HS-5 (cell line): Measurements from ENCODE around the gene B3GALT6.

Experiments
- DNase-seq: peaks from one replicate; pipeline ENCODE4 v3.0.0-alpha.2; 2012; ENCODE audit warnings: low read depth

The B3GALT6 gene

DNA sequence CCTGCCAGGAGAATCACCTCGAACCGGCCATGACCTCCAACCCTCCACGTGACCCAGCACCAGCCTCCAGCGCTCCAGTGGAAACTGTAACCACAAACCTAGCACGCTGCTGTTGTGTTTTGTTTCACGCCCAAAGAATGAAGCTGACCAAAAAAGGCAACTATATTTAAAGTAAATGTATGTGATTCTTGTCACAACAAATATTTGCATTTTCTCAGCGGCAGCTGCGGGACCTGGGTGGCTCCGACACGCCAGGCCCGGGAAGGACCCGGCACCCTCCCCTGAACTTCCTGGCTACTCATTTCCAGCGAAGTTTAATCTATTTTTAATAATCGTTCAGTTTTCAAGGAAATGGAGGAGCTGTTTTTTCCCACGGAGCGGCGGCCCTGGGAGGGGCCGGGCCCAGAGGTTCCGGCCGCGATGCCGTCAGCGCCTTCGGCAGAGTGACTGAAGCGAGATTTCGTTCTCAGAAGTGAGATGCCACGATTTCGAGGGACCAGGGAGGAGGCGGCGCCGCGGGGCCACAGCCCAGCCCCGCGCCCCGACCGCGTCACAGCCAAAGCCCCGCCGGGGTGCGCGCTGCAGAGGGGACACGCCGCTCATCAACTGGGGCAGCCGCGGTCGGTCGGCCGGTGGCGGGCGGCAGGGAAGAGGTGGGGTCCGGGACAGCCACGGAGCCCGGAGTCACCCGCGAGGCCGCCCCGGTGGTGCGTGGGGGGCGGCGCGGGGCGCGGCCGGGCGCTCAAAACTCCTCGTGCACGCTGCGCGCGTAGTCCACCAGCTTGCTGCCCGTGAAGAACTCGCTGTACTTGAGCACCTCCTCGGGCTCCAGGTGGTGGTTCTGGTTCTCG lies 15.0 kb upstream of the B3GALT6 start:
- DNase-seq, result no peak

DNA sequence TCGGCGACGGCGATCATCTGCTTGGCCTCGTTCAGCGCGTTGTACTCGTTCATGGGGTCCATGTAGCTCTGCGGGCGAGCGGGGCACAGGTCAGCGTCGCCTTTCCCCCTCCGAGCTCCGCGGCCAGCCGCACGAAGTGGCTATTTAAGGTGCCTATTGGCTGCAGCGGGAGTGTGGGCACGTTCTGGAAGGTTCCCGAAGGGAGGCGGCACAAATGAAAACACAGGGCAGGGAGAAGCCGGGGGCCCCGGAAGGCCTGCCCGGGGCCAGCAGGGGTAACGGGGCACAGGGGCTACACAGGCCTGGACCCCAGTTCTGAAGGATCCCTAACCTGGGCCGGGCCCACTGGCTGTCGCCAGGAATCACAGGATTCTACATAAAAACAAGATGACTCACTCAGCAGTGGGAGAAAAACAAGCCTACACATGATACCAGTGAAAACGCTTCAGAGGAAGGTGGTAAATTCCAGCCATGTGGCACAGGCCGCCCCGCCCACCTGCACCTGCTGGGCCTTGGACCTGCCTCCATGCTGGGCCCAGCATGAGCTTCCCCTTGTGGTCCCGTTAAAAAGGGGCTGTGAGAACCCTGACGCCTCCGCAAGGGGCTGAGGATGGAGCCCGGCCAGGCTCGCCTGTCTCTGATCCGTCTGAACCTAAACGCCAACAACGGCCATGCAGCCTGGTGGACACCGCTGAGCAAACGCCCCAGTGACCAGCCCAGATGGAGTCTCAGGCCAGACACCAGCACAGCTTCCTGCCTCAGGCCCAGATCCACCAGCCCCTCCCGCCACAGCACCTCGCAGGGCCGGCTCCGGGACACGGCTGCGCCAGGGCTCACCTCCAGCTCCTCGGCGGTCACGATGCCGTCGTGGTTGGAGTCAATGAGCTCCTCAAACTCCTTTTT lies 14.2 kb upstream of the B3GALT6 start:
- DNase-seq, result no peak

DNA sequence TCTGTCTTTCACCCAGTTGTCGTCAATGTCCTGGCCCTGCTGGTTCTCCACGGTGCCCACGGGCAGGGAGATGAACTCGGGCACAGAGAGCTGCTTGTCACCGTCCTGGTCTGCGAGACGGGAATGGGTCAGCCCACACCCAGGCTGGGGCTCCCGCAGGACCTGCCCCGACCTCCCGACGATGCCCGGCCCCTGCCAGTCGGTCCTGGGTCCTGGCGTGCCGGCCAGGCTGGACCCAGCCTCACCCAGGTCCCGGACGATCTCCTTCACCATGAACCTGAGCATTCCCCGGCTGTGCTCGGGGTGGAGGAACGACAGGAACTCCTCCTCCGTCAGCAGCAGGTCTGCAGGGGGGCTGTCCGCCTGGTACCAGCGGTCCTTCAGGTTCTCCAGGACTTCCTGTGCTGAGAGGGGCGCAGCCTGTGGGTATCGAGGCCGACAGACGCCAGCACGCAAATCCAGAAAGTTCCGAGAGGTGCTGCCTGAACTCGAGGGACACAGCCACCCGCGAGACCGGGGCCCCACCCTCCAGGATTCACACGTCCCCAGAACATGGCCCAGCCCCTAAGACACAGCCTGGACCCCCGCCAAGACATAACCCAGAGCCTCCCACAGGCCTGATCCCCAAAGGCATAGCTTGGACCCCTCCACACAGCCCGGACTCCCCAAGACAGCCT lies 13.4 kb upstream of the B3GALT6 start:
- DNase-seq, result no peak

DNA sequence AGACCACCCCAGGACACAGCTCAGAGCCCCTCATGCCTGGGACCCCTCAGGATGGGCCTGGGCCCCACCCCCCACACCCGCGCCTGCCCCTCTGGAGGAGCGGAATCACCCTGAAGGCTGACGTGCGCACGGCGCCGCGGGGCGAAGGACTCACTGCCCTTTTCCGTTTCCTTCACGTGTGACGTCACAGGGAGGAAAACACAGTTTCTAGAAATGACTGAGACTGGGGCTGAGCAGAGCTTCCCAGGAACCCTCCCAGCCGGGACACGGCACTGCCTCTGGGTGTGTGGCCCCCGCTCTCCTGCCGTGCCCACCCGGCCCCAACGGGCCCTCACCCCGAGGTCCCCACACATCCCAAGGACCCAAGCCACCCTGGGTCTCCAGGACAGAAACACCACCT lies 12.7 kb upstream of the B3GALT6 start:
- DNase-seq, result no peak

DNA sequence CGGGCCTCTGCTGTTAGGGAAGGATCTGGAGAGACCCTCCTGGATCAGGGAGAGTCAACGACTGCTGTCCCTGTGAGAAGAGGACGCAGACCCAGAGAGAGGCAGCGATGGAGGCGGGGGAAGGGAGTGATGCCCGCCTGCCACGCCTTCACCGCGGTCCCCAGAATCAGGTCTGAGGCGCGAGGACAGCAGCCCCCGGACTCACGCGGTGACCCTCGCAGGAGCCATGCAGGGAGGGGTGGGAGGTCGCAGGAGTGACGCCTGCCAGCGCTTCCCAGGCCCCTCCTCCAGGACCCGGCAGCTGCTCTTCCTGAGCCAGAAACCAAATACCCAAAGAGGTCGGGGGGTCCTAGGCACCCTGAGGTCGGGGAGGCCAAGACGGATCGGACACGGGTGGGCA lies 11.8 kb upstream of the B3GALT6 start:
- no peak for DNase-seq

DNA sequence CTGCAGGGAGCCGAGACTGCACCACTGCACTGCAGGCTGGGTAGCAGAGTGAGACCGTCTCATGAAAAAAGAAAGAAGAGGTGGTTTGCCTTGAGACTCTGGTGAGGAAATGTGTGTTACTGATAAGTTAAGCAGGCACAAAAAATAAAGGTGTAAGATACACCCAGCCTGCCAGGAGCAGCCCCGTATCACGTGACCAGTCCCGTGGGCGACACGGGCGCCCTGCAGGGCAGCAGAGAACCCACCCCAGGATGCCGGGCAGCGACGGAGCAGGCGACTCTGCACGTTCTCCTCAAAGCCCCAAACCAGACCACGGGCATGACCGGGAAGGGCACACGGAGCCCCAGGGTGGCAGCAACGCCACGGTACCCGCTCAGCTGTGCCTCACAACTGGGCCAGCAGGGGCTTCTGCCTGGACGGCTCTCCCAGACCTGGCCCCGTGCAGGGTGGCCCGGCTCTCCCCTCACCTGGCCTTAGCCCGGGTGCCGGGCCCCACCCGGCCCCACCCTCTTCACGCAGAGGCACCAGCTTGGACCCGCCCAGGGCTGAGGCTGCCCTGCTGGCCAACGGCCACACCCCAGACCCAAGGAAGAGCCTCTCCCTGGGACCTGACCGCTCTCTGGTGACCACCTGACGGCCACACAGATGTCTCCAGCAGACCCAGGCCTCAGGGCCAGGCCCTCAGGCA lies 10.0 kb upstream of the B3GALT6 start:
- no peak for DNase-seq

DNA sequence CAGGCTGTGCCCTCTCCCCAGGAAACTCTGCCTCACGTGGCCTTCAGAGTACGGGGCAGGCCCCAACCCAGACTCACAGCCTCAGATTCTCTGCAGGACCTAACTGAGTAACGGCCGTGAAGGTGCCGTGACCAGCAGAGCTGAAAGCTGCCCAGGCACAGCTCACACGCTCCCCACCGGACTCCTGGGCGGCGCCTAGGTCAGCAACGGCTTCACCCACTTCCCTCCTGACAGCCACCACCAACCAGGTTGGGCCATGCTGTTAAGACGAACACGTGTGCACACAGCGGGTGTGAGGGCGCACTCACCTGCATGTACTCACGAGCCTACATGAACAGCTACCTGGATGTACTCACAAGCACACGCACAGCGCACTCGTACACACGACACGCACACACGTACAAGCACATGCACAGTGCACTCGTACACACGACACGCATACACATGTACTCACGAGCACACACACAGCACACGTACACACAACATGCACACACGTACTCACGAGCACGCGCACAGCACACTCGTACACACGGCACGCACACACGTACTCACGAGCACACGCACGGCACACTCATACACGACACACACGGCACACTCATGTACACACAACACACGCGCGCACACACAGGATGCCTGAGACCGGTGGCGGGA lies 9.3 kb upstream of the B3GALT6 start:
- no peak for DNase-seq

DNA sequence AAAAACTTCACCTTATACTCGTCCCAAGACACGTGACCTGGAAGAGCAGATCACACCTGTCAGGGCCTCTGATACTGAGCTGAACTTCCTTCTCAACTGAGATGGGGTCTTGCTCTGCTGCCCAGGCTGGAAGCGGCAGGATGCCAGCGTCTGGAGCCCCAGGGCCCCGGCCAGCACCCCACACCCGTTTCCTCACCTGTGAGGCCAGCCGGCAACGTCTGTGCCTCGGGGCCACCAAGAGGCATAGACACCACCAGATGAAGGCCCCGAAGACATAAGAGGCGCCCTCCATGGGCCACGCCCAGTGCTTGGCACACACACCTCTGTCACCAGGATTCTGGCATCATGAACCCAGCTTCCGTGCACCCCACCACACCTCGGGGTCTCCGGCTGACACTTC lies 8.7 kb upstream of the B3GALT6 start:
- no peak for DNase-seq

DNA sequence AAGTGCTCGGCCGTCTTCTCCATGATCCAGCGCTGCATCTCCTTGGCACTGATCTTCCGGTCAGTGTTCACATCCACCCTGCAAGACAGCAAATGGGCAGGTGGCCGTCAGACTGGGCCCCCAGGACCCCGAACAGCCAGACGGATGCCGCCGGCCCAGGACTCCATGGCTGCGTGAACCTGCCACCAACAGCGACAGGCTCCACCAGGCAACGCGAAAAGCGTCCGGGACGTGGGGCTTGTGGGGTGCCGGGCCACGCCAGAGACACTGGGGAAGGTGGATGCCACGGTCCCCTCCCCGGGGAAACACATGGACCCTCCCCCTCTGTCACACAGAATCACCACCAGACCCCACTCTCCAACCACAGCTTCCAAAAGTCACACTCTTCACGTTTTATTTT lies 8.1 kb upstream of the B3GALT6 start:
- no peak for DNase-seq

DNA sequence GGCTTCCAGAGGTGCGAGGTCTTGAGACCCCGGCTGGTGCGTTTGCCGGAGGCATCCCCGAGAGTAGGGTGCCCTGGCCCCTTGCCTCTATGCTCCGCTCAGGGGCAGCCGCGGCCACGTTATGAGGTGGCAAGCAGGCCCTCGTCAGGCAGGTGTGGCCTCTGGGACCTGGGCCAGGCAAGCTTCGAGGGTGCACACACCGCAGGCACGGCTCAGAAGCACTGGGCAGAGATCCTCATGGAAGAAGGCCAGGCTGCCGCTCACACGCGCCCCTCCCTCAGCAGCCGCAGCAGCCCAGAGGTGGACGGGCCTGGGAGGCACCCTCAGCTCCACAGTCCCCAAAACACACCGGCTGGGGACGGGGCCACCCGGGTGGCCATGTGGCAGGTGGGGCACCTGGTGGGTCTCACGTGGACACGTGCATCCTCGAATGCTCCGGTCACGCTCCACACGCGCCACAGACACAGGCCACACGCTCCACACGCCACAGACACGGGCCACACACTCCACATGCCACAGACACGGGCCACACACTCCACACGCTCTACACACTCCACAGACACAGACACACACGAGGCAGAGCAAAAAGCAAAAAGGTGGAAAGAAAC lies 6.7 kb upstream of the B3GALT6 start:
- no peak for DNase-seq

DNA sequence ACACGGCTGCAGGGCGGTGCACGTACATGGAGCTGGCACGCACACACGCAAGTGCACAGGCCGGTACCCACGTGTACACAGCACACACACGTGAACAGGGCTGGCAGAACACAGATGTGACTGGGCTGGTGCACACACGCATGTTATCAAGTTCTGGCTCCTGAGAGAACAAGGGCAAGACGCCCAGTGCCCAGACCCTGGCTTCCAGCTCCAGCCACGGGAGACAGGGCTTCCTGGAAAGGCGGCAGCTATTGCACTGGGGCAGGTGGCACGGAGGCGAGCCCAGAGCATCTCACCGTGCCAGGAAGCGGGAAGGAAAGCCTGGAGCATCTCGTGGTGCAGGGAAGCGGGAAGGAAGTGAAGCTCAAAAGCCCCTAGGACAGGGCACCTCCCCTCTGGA lies 6.1 kb upstream of the B3GALT6 start:
- no peak for DNase-seq

DNA sequence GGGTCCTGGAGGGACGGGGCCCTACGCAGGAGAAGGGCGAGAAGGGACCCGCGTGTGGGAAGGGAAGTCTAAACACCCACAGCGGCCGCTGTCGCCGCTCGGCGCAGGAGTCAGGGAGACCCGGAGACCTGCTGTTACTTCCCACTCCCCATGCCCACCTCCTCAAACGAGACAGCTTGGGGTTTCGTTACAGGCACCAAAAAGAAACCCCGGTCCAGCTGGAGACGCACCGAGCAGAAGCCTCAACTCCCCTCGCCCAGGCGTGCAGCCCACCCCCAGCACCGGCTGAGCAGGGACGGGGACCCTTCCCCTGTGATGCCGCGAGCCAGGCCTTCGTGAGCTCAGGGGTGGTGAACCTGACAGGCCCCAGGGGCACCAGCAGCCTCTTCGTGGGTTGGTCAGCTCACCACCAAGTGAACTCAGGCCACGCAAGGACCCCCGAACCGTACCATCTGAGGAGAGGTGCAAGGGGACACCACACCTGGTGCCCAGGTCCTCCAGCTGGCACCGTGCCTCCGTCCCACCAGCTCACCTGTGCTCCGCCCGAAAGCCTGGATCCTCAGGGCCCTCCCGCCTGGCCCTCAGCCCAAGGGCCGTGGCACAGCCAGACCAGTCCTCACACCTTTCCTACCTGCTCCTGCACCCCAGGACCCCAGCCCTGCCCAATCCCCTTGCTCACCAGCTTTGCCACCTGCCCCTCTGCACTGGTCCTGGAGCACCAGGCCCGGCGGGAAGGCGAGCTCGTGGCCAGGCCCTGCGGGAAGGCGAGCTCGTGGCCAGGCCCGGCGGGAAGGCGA lies 5.3 kb upstream of the B3GALT6 start:
- DNase-seq, result no peak

DNA sequence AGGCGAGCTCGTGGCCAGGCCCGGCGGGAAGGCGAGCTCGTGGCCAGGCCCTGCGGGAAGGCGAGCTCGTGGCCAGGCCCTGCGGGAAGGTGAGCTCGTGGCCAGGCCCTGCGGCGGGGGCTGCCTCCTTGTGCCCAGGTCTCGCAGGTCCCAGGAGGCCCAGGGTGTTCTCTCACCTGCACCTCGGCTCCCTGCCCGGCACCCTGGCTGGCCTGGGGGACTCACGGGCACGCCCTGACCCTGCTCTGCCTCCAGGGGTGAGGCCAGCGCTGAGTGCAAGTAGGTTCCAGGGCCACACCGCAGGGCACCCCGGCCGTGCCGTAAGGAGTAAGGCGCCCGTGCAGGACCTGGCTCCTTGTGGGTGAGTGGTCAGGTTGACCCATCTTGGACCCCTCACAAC lies 4.7 kb upstream of the B3GALT6 start:
- DNase-seq, result no peak

DNA sequence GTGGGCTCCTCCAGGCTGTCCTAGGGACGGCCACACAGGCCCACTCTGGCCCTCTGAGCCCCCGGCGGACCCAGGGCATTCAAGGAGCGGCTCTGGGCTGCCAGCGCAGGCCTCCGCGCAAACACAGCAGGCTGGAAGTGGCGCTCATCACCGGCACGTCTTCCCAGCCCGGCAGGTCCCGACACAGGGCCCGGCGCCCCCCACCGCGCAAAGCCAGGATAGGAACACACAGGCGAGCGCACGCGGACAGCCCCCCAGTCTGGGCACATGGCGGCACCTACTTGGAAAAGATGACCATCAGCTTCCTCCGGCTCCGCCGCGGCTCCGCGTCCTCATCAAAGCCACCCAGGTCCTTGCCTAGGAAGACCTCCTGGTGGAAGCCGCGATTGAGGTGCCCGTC lies 3.9 kb upstream of the B3GALT6 start:
- no peak for DNase-seq

DNA sequence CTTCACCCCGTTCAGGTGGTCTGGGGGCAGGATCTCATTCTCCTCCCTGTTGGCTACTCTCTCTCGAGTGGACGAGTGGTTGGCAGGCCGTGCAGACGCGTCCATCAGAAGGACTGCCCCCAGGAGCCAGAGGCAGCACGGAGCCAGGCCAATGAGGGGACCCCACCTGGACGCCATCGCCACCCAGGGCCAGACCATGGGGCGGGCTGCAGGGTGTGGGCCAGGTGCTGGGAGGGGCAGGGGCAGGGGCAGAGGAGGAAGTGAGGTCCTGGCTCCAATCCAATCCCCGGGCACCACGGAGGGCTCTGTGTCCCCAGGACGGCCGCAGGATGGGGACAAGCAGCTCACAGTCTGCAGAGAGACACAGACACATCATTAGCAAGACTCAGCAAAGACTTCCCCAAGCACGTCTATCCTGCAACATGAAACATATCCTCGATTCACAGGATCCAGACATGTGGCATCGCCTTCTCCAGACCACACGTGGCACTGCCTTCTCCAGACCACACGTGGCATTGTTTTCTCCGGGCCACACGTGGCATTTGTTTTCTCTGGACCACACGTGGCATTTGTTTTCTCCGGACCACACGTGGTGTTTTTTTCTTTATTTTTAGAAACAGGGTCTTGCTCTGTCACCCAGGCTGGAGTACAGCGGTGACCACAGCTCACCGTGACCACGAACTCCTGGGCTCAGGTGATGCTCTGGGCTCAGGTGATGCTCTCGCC lies 3.3 kb upstream of the B3GALT6 start:
- no peak for DNase-seq

DNA sequence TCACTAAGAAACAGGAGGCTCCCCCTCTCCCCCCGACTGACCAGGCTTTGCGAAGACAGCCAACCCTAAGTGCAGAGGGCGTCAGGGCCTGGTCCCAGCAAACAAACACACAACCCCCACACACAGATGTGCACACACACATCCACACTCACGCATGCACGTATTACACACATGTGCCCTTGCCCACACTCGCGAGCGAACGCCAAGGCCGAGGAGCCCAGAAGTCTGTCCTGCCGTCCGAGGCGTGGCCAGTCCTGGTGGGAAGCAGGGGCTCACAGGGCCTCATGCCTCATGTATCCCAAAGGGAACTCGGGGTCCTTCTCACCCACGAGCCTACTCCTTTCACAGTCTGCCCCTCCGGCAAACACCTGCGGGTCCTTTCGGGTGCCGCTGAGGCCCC lies 2.3 kb upstream of the B3GALT6 start:
- no peak for DNase-seq

DNA sequence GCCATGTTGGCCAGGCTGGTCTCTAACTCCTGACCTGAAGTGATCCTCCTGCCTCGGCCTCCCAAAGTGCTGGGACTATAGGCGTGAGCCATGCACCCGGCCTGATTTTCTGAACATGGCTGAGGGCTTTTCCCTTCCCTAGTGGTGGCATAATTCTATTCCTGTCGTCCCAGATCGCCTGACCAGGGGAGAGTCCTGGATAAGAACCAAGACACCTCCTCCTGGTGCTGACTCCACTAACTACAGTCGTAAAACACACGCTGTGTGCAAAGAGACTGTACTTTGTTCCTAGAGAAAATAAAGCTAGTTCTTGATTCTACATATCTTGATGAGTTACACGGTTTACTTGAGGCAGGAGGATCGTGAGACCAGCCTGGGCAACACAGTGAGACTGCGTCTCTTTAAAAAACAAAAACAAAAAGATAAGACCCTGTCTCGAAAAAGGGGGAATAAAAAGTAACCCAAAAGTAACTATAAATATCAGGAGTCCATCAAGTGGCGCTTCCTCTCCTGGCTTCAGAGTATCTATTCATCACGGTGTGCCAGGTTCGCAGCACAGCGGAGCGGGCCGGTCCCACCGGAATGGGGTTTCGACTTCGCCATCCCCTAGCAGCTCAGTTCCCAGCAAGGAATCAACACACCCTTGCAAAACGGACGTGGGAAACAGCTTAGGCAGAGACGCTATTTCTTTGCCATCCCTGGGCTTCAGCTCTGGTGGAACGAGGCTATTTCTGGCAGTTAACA lies 1.2 kb upstream of the B3GALT6 start:
- DNase-seq, result peak; percentile 28

DNA sequence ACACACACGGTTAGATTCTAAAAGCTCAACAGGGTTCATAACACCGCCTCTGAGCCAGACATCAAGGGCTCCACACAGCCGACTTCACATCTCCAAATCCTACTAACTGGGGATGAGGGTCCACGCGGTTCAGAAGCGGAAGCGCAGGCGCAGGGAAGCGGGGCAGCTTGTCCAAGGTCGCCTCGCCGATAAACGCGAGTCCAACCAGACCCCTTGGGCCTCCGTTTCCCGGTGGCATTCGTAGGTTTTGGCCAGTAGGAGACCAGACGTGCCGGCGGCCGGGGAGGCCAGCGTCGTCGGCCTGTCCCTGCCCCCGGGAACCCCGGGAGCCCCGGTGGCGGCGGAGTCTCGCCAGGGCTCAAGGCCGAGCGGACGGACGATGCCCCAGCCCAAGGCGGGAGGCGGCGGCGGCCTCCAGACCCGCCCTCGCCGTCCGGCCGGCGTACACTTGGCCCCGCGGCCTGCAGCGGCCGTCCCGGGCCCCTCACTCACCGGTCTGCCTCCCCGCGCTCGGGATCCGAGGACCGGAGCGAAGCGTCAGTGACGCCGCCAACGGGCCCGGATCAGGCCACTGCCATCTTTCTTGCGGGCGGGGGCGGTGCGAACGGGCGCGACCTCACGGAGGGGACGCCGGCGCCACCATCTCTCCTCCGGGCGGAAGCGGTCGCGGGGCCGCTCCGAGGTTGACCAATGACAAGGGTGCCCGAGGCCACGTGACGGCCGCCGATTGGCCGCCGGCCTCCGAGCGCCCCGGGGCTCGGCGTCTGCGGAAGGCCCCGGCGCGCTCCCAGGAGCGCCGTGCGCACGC lies 433 bp upstream of the B3GALT6 start, which contains the start of gene SDF4:
TSS of gene SDF4 (minus strand) at position 602 of the 808 bp plus-strand sequence. CDS start 3,229 bp downstream, outside the sequence.
- peak; percentile 75 for DNase-seq
